Activated CD4-positive, alpha-beta T cell treated with anti-CD3 and anti-CD28 coated beads for 36 hours (primary cell): ENCODE results near the gene NID1. TPM values are rescaled to one million over a fixed set of nuclear protein-coding genes. Genes with fewer than 3 reads are reported as not detected.

Source experiments
- ATAC-seq: fragments of 200-7000 bp; cut with Tn5 transposase; one replicate; pipeline ENCODE4 v1.10.0; 2021; ENCODE audit warnings: mild to moderate bottlenecking, moderate library complexity
- CTCF ChIA-PET: fragments of 350-600 bp; sonication (Branson Sonifier 250); formaldehyde crosslinking; loops from one replicate; lab custom pipeline; 2021; ENCODE audit warnings: antibody characterized with exemption; lab: Charles Lee
- POLR2A ChIA-PET: fragments of 350-600 bp; sonication (Branson Sonifier 250); formaldehyde crosslinking; loops from one replicate; lab custom pipeline; 2021; ENCODE audit warnings: antibody characterized with exemption, inconsistent platforms; lab: Charles Lee
- DNase-seq: peaks from one replicate; pipeline ENCODE4 v3.0.0-alpha.2; 2020
- H3K27ac Mint-ChIP-seq: one replicate; pipeline ENCODE4 v1.8.0; 2021; ENCODE audit warnings: mixed read lengths
- H3K27me3 Mint-ChIP-seq: one replicate; pipeline ENCODE4 v1.8.0; 2021; ENCODE audit warnings: mixed read lengths
- H3K36me3 Mint-ChIP-seq: one replicate; pipeline ENCODE4 v1.8.0; 2021; ENCODE audit warnings: low read depth, mixed read lengths
- H3K4me1 Mint-ChIP-seq: one replicate; pipeline ENCODE4 v1.8.0; 2021; ENCODE audit warnings: mixed read lengths
- H3K4me3 Mint-ChIP-seq: one replicate; pipeline ENCODE4 v1.8.0; 2021; ENCODE audit warnings: mild to moderate bottlenecking, moderate library complexity, mixed read lengths
- H3K9me3 Mint-ChIP-seq: one replicate; pipeline ENCODE4 v1.8.0; 2021; ENCODE audit warnings: low read depth, mixed read lengths
- intact Hi-C, 2 experiments: fragments of 100-400 bp; cut with DNase I in 1 of 2; cut with micrococcal nuclease in 1 of 2; formaldehyde crosslinking; loops; one replicate each; pipeline versions ENCODE4 v1.14.2 to v1.15.1; 2022 to 2024; cut with DNase I, micrococcal nuclease
- total RNA-seq, 2 experiments: library from RNA; stranded (reverse); gene quantifications; one replicate each; pipeline ENCODE4 v1.2.3, GENCODE V29; 2021

NID1 gene
- total RNA-seq, 2 experiments from 2014 or later: 0.07 to 0.14 TPM

DNA sequence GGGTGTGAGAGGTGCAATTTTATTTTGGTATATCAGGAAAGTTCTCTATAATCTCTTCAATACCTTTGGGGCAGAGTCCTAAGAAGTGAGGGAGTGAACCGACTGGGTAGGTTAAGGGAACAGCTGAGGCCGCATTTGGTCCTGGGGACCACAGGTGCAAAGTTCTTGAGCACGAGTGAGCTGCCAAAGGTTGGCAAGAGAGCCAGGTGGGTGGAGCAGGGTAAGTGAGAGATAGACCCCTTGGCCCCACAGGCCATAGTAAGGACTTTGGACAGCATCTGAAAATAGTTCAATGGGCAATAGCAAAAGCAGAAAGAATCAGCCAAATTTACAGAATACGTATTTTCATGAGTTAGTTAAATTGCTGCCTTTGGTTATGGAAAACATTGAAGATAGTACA lies 11.0 kb upstream of the NID1 start:
- H3K27ac Mint-ChIP-seq: no peak overlapping the region
- no peaks in the 10 kb centered on the region for H3K9me3 Mint-ChIP-seq
- no peak overlapping the region for H3K4me3 Mint-ChIP-seq
- intact Hi-C loops: no loop called here
- peaks cover 2% of the 10 kb centered on the region for H3K27me3 Mint-ChIP-seq
- ATAC-seq (no peak), DNase-seq (no peak)
- CTCF ChIA-PET: no interaction called here
- no peaks in the 10 kb centered on the region for H3K36me3 Mint-ChIP-seq
- no peaks in the 10 kb centered on the region for H3K4me1 Mint-ChIP-seq
- POLR2A ChIA-PET: no interaction called here

DNA sequence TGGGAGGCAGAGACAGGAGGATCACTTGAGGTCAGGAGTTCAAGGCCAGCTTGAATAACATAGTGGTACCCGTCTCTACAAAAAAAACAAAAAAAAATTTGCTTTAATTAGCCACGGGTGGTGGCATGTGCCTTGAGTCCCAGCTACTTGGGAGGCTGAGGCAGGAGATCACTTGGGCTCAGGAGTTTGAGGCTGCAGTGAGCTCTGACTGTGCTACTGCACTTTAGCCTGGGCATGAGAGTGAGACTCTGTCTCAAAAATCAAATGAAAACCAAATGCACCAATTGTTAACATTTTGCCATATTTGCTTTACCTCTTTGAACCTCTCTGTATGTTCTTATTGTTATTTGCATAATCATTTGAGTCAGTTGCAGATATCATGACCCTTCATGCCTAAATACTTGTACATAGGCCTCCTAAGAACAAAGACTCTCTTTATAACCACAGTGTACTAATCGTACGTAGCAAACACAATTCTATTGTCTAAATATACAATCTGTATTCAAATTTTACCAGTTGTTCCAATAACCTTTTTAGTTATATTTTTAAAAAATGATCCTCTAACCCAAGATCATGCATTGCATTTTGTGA lies 8.5 kb upstream of the NID1 start:
- ChIA-PET POLR2A (no interaction called here), CTCF (interaction anchor here (0.6 kb wide), 1 partner anchor 216 kb away, joined by 3 read pairs; no protein-coding TSS in a partner anchor)
- Mint-ChIP-seq H3K36me3 (no peaks in the 10 kb centered on the region), H3K4me3 (no peak overlapping the region), H3K27me3 (peaks cover 8% of the 10 kb centered on the region), H3K9me3 (no peaks in the 10 kb centered on the region), H3K4me1 (no peaks in the 10 kb centered on the region), H3K27ac (no peak overlapping the region)
- ATAC-seq (no peak), DNase-seq (no peak)
- intact Hi-C loops: no loop called here

DNA sequence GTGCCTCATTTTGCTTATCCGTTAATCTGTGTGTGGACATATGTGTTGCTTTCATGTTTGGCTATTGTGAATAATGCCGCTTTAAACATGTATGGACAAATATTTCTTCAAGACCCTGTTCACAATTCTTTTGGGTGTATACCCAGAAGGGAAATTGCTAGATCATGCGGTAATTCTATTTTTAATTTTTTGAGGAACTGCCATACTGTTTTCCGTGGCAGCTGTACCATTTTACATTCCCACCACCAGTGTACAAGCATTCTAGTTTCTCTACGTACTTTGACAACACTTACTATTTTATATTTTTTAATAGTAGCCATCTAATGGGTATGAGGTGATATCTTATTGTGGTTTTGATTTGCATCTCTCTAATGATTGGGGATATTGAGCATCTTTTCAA lies 7.1 kb upstream of the NID1 start:
- DNase-seq (no peak), ATAC-seq (no peak)
- Mint-ChIP-seq H3K9me3 (no peaks in the 10 kb centered on the region), H3K4me3 (no peak overlapping the region), H3K36me3 (no peaks in the 10 kb centered on the region), H3K27me3 (peaks cover 8% of the 10 kb centered on the region), H3K27ac (no peak overlapping the region), H3K4me1 (peaks cover 4% of the 10 kb centered on the region)
- intact Hi-C loops: no loop called here
- ChIA-PET CTCF (interaction anchor here (0.7 kb wide), 1 partner anchor 414 kb away, joined by 3 read pairs; no protein-coding TSS in a partner anchor), POLR2A (no interaction called here)

DNA sequence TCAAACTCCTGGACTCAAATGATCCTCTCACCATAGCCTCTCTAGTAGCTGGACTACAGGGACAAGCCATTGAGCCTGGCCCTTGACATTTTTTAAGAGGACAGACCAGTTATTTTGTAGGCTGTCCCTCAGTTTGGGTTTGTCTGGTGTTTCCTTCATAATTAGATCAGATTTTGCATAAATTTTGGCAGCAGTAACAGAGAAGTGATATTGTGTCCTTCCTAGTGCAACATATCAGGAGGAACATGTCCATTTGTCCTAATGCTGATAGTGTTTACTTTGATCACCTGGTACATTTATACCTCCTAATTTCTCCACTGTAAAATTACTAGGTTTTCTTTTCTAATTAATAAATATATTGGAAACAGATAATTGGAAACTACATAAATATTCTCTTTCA lies 5.9 kb upstream of the NID1 start:
- CTCF ChIA-PET: no interaction called here
- ATAC-seq: no peak
- Mint-ChIP-seq H3K4me3 (no peak overlapping the region), H3K27me3 (peaks cover 13% of the 10 kb centered on the region), H3K36me3 (peaks cover 2% of the 10 kb centered on the region), H3K9me3 (no peaks in the 10 kb centered on the region), H3K27ac (no peak overlapping the region), H3K4me1 (peaks cover 17% of the 10 kb centered on the region)
- intact Hi-C loops: no loop called here
- POLR2A ChIA-PET: no interaction called here
- DNase-seq: no peak

DNA sequence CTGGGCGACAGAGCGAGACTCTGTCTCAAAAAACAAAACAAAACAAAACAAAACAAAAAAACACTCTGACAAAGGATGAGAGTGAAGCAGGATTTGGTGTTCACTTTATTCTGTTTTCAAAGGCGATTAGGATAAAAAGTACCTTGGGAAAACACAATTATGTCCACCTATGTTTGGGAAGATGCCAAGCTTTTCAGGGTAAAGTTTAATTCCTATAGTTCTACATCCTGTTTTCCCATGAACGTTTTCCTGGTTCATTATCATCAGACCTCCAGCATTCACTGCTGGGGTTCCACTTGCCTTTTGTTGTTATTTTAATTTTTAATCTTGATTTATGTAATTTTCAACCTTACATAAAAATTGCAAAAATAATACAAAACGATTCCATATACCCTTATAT lies 4.9 kb upstream of the NID1 start:
- CTCF ChIA-PET: no interaction called here

DNA sequence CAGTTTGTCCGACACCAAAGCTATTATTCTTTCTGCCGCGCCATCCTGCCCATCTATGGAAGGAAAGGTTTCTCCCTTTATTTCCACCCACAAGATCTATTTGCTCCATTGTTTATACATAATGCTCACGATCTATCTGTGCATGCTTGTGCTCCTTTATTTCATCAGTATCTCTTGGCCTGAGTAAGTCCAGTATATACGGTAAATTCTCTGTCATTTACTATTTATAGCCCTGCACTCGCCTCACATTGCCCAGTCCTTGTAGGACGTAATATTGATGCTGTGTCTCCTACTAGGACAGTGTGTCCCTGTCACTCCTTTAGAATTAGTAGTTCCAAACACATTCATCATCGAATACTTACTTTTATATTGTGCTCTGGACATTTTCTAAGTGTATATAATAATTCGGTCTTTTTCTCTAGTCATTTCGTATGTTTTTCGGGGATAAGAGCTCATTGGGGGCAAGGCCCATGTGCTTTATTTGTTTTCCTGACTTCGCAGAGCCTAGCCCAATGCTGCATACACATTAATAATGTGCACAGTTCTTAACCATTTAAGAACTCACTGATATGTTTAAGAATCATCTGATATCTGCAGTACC lies 3.1 kb upstream of the NID1 start:
- CTCF ChIA-PET: interaction anchor here (0.9 to 1.5 kb wide), 3 partner anchors 19 to 96 kb away, joined by 3 to 5 read pairs (median 3); no protein-coding TSS in a partner anchor

More for the DNA sequence above, 4.9 kb upstream of the NID1 start:
- no peak for DNase-seq
- peaks cover 18% of the 10 kb centered on the region for H3K27me3 Mint-ChIP-seq
- no peak overlapping the region for H3K27ac Mint-ChIP-seq
- H3K36me3 Mint-ChIP-seq: peaks cover 5% of the 10 kb centered on the region
- H3K9me3 Mint-ChIP-seq: no peaks in the 10 kb centered on the region
- no peak overlapping the region for H3K4me3 Mint-ChIP-seq
- ATAC-seq: no peak
- peaks cover 22% of the 10 kb centered on the region for H3K4me1 Mint-ChIP-seq
- intact Hi-C loops: no loop called here
- POLR2A ChIA-PET: no interaction called here

DNA sequence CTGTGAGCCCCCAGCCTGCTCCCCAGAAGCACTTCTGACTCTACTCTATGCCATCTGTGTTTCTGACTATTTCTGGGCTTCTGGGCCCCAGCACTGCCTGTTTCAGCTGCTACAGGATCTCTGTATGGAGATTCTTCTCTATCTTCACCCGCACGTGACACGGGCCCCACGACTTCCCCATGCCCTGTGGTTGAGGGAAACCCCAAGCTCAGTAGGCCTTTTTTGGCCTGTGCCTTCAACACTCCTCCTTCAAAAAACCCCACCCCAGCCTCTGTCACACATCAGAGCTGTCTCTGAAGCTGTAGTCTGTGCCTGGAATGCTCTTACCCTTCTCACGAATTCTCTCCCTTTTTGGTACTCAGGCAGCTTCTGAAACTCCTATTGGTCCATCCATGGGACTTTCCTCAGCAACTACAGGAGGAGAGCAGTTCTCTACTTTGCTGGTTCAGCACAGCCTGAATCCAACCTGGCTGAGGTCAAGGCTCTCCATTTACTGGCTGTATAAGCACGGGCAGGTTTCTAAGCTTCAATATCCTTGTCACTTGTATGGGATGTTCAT lies 2.0 kb upstream of the NID1 start:
- CTCF ChIA-PET: interaction anchor here (0.7 to 1.5 kb wide), 3 partner anchors 13 to 429 kb away, joined by 3 to 5 read pairs (median 3); no protein-coding TSS in a partner anchor
- intact Hi-C loops: no loop called here
- Mint-ChIP-seq H3K4me3 (no peak overlapping the region), H3K4me1 (peaks cover 22% of the 10 kb centered on the region), H3K36me3 (peaks cover 5% of the 10 kb centered on the region), H3K27me3 (peaks cover 30% of the 10 kb centered on the region), H3K9me3 (no peaks in the 10 kb centered on the region), H3K27ac (no peak overlapping the region)
- POLR2A ChIA-PET: no interaction called here
- peak; percentile 85 for DNase-seq
- ATAC-seq: peak; percentile 94

More for the DNA sequence above, 3.1 kb upstream of the NID1 start:
- Mint-ChIP-seq H3K36me3 (peaks cover 5% of the 10 kb centered on the region), H3K4me1 (peaks cover 22% of the 10 kb centered on the region), H3K9me3 (no peaks in the 10 kb centered on the region), H3K27ac (no peak overlapping the region), H3K27me3 (peaks cover 27% of the 10 kb centered on the region), H3K4me3 (no peak overlapping the region)
- no peak for ATAC-seq
- no peak for DNase-seq
- POLR2A ChIA-PET: no interaction called here
- intact Hi-C loops: no loop called here

DNA sequence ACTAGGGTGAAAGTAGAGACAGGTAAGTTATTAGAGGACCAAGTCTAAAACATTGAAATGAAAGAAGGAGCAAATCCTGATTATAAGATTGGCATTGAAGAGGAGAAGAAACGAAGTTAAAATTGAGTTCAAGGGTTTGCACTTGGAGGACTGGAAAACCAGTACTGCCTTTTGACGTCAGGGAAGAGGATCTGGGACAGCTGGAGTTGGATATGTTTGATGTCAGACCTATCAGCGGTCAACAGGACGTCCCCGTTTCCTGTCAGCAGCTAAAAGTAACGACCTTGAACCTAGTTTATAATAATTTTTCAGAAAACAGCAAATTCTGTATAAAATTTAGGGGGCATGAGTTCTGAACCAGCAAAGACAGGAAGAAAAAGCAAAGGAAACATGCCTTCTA lies 1.2 kb upstream of the NID1 start:
- Mint-ChIP-seq H3K27ac (no peak overlapping the region), H3K9me3 (no peaks in the 10 kb centered on the region), H3K4me3 (peak overlapping the region; percentile 4), H3K27me3 (peaks cover 37% of the 10 kb centered on the region), H3K36me3 (peaks cover 5% of the 10 kb centered on the region), H3K4me1 (peaks cover 22% of the 10 kb centered on the region)
- ChIA-PET POLR2A (no interaction called here), CTCF (no interaction called here)
- no peak for DNase-seq
- intact Hi-C loops: no loop called here
- ATAC-seq: no peak

DNA sequence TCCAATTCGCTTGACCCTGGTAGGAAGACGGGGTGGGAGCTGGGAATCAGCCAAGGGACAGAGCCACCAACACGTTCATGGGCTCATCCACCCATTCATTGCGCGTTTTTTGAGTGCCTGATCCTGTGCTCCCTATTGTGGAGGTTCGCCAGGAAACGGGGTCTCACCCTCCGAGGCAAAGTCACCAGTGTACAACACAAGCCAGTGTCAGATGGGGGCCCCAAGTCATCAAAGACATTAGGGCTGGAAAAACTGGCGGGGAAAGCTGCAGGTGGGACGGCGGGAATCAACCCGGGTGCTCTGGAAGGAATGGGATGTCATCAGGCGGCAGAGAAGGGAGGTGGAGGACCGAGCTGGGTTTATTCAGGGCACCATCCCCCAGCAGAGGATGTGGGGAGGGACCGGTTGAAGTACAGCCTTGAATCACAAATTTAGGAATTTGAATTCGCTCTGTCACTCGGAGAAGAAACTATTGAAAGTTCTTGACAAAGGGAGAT lies 667 bp upstream of the NID1 start:
- Mint-ChIP-seq H3K27me3 (peaks cover 39% of the 10 kb centered on the region), H3K4me3 (peak overlapping the region; percentile 4), H3K4me1 (peaks cover 22% of the 10 kb centered on the region), H3K27ac (no peak overlapping the region), H3K9me3 (no peaks in the 10 kb centered on the region), H3K36me3 (peaks cover 5% of the 10 kb centered on the region)
- ATAC-seq: no peak
- ChIA-PET CTCF (no interaction called here), POLR2A (no interaction called here)
- DNase-seq: no peak
- intact Hi-C loops: no loop called here

DNA sequence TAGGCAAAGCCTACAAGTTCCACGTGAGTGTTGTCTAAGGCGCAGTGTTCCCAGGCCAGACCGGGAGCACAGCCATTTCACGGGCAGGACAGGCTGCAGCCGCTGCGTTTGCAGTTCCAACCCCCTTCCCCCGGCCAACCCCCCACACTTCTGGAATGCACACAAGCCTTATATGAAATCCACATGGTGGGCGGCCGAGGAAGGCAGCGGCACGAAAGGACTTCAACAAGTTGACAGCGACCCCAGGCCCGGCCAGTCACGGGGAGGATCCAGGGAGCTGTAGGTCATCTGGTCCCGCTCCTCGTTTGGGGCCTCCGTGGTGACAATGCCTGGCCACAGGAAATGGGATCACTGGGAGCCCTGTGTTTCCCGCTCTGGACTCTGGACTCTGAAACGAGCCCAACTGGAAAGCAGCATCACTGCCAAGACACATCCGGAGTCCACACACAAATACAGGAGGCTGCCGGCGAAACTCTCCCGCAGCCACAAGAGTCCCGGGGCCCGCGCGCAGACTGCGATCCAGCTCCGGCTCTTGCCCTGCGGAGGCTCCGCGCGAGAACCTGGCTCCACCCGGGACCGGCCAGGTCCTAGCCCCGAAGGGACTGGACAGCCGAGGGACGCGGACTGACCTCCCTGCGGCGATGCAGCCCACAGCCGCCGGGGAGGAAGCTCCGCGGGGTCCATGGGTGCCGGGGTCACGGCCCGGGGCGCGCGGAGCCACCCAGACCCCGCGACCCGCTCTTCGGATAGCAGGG lies 794 bp downstream of the NID1 start:
- ATAC-seq (no peak), DNase-seq (peak; percentile 35)
- Mint-ChIP-seq H3K27ac (no peak overlapping the region), H3K9me3 (no peaks in the 10 kb centered on the region), H3K4me1 (peaks cover 22% of the 10 kb centered on the region), H3K27me3 (peaks cover 37% of the 10 kb centered on the region), H3K36me3 (peaks cover 5% of the 10 kb centered on the region), H3K4me3 (peak overlapping the region; percentile 19)
- POLR2A ChIA-PET: no interaction called here
- CTCF ChIA-PET: interaction anchor here (0.6 to 1.1 kb wide), 3 partner anchors 31 to 212 kb away, joined by 3 read pairs; no protein-coding TSS in a partner anchor
- intact Hi-C loops: no loop called here

DNA sequence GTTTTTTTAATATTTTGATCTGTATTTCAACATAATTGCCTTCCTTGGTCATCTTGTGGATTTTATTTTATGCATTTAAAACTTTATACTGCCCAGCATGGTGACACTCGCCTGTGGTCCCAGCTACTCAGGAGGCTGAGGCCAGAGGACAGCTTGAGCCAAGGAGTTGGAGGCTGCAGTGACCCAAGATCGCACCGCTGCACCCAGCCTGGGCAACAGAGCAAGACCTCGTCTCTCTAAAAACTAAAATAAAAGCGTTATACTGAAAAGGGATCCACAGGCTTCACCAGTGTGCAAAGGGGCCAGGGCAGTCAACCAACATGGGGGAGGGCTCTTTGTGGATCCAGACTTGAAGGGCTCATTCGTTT lies 1.4 kb downstream of the NID1 start:
- Mint-ChIP-seq H3K4me1 (peaks cover 24% of the 10 kb centered on the region), H3K4me3 (no peak overlapping the region), H3K9me3 (no peaks in the 10 kb centered on the region), H3K27me3 (peaks cover 37% of the 10 kb centered on the region), H3K36me3 (peaks cover 5% of the 10 kb centered on the region), H3K27ac (no peak overlapping the region)
- ChIA-PET CTCF (no interaction called here), POLR2A (no interaction called here)
- intact Hi-C loops: no loop called here
- DNase-seq: no peak
- no peak for ATAC-seq
